ENCODE results near the gene PIK3R5.

PIK3R5 gene

DNA sequence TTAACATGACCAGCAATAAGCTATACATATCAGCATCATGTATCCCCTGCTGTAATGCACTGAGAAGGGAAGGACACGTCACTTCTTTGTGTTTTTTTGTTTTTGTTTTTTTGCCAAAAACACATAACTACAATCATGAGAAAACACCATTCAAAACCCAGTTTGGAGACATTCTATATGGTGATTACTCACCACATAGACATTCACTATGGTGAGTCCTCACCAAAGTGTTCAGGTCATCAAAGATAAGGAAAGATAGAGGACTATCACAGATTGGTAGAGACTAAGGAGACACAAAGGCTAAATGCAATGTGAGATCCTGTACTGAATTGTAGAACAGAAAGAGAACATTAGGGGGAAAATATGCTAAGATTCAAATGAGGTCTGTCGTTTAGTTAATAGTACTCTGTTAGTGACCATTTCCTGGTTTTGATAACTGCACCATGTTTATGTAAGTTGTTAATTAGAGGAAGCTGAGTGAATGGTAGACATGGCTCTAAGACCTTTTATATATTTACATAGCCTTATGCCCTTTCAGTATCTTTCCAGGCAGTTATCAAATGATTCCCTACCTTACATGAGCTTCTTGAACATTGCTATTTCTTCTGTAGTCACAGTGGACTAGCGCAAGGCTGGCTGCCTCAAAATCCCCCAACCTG is 46.6 kb downstream of the PIK3R5 start:
- Histone ChIP-seq H3K36me3 (ENCODE audit: control insufficient read depth, insufficient read depth, low read length) (no peaks in the 10 kb centered on the region; the same call in none of the 2 replicates), H3K27me3 (replicated peaks; ENCODE audit: control insufficient read depth, insufficient read depth, low read length) (no peaks in the 10 kb centered on the region), H3K4me3 (replicated peaks; ENCODE audit: low read depth, low read length) (no peak overlapping the region)
- TF ChIP-seq, protein P1, sequence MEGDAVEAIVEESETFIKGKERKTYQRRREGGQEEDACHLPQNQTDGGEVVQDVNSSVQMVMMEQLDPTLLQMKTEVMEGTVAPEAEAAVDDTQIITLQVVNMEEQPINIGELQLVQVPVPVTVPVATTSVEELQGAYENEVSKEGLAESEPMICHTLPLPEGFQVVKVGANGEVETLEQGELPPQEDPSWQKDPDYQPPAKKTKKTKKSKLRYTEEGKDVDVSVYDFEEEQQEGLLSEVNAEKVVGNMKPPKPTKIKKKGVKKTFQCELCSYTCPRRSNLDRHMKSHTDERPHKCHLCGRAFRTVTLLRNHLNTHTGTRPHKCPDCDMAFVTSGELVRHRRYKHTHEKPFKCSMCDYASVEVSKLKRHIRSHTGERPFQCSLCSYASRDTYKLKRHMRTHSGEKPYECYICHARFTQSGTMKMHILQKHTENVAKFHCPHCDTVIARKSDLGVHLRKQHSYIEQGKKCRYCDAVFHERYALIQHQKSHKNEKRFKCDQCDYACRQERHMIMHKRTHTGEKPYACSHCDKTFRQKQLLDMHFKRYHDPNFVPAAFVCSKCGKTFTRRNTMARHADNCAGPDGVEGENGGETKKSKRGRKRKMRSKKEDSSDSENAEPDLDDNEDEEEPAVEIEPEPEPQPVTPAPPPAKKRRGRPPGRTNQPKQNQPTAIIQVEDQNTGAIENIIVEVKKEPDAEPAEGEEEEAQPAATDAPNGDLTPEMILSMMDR (IDR thresholded peaks at IDR 0.05; ENCODE audit: insufficient read depth, low read length, poor library complexity, severe bottlenecking): no peak
- DNase-seq (ENCODE audit: extremely low read depth, insufficient read length): no peak

DNA sequence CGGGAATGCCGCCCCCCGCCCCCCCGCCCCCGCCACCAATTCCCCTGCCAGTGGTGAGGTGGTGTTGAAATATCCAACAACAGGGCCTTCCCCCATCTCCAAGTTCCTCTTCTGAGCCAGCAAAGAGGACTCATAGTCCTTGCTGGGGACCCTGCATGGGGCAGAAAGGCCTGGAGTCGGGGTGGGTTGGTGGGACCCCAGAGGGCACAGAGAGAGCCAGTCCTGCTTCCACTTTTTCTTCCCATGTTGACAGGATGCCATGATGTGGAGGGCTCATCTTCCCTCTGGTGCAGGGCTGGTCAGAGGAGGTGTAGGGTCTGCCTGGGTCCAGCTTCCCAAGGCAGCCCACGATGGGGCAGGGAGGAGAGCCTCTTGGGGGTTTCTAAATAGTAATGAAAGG is 49.0 kb downstream of the PIK3R5 start:
- Histone ChIP-seq H3K36me3 (ENCODE audit: control insufficient read depth, insufficient read depth, low read length) (peaks cover under 1% of the 10 kb centered on the region; the same call in 1 of the 2 replicates), H3K4me3 (replicated peaks; ENCODE audit: low read depth, low read length) (no peak overlapping the region), H3K27me3 (replicated peaks; ENCODE audit: control insufficient read depth, insufficient read depth, low read length) (no peaks in the 10 kb centered on the region)
- TF ChIP-seq, protein P1 (IDR thresholded peaks at IDR 0.05; ENCODE audit: insufficient read depth, low read length, poor library complexity, severe bottlenecking): no peak
- no peak for DNase-seq (ENCODE audit: extremely low read depth, insufficient read length)

- peaks cover 2% of the 10 kb centered on the region for H3K36me3 ChIP-seq (ENCODE audit: control insufficient read depth, insufficient read depth, low read length)
- TF ChIP-seq, protein P1 (IDR thresholded peaks at IDR 0.05; ENCODE audit: insufficient read depth, low read length, poor library complexity, severe bottlenecking): no peak
- no peak overlapping the region for H3K4me3 ChIP-seq (replicated peaks; ENCODE audit: low read depth, low read length)
- no peaks in the 10 kb centered on the region for H3K27me3 ChIP-seq (replicated peaks; ENCODE audit: control insufficient read depth, insufficient read depth, low read length)
- DNase-seq (ENCODE audit: extremely low read depth, insufficient read length): no peak
Measured at GRCh38 chr17:8914554-8914953, 51.0 kb downstream of the PIK3R5 start.

- H3K4me3 ChIP-seq (replicated peaks; ENCODE audit: low read depth, low read length): no peak overlapping the region
- TF ChIP-seq, protein P1 (IDR thresholded peaks at IDR 0.05; ENCODE audit: insufficient read depth, low read length, poor library complexity, severe bottlenecking): no peak
- no peaks in the 10 kb centered on the region for H3K27me3 ChIP-seq (replicated peaks; ENCODE audit: control insufficient read depth, insufficient read depth, low read length)
- H3K36me3 ChIP-seq (ENCODE audit: control insufficient read depth, insufficient read depth, low read length): peaks cover 5% of the 10 kb centered on the region
- DNase-seq (ENCODE audit: extremely low read depth, insufficient read length): no peak
Measured at GRCh38 chr17:8913879-8914278, 51.6 kb downstream of the PIK3R5 start.

DNA sequence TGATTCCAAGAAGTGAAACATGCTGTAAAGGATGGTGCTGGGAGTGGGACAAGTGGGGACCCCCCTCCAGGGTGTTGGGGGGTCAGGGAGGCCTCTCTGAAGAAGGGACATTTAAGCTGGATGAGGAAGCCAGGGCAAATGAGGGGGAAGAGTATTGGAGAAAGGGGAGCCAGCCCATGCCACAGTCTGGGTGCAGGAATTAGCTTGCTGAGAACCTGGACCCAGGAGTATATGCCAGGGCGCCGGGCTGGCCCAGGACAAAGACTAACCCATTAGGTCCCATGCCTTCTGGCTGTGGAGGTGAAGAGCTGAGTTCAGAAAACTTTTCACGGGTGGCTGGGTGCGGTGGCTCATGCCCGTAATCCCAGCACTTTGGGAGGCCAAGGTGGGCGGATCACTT is 52.4 kb downstream of the PIK3R5 start:
- H3K36me3 ChIP-seq (ENCODE audit: control insufficient read depth, insufficient read depth, low read length): peaks cover 8% of the 10 kb centered on the region
- no peak overlapping the region for H3K4me3 ChIP-seq (replicated peaks; ENCODE audit: low read depth, low read length)
- DNase-seq (ENCODE audit: extremely low read depth, insufficient read length): no peak
- no peaks in the 10 kb centered on the region for H3K27me3 ChIP-seq (replicated peaks; ENCODE audit: control insufficient read depth, insufficient read depth, low read length)
- TF ChIP-seq, protein P1 (IDR thresholded peaks at IDR 0.05; ENCODE audit: insufficient read depth, low read length, poor library complexity, severe bottlenecking): no peak
